ENCODE data around the gene CD163L1. TPM values are rescaled to one million over a fixed set of nuclear protein-coding genes. Genes with fewer than 3 reads are reported as not detected.

CD163L1 gene
- total and polyA plus RNA-seq, 2 of the 8 experiments (the other 6 are each of a cell fraction or from before 2014, with no cell fraction given), result 0.11 to 0.22 TPM

- Histone ChIP-seq H4K5ac (ENCODE audit: insufficient read length, low read depth, low read length) (no peak overlapping the region), H3K18ac (ENCODE audit: extremely low read depth, low read length) (no peak overlapping the region), H4K8ac (ENCODE audit: extremely low read depth, insufficient read depth, low read length) (no peak overlapping the region), H3K4me2 (ENCODE audit: insufficient read depth in 1 of 2, low read depth in 2 of 2, low read length in 2 of 2) (no peak overlapping the region), H4K20me1 (replicated peaks in 1 of 2; ENCODE audit: control insufficient read depth in 1 of 2, insufficient read depth in 2 of 2, low read length in 2 of 2) (no peaks in the 10 kb centered on the region), H3K79me2 (ENCODE audit: control insufficient read depth in 1 of 2, insufficient read depth in 2 of 2, low read length in 2 of 2) (no peaks in the 10 kb centered on the region), H3K4me1 (replicated peaks in 1 of 4; ENCODE audit: control insufficient read depth in 3 of 4, insufficient read depth in 4 of 4, low read length in 3 of 4) (peaks cover 0 to 3% (median under 1%) of the 10 kb centered on the region in 4 experiments; a peak in 3 of 7 replicates), H3K4ac (replicated peaks; ENCODE audit: insufficient read length, low read depth, low read length) (no peak overlapping the region), H2BK12ac (ENCODE audit: low read depth, low read length) (no peak overlapping the region), H2BK15ac (ENCODE audit: low read length) (no peak overlapping the region), H3K27me3 (replicated peaks in 1 of 4; ENCODE audit: control insufficient read depth in 3 of 4, extremely low read depth in 1 of 4, insufficient read depth in 3 of 4, low read length in 3 of 4) (no peaks in the 10 kb centered on the region; a peak in 1 of 7 replicates), H3K14ac (ENCODE audit: insufficient read length) (no peak overlapping the region), H3K23ac (ENCODE audit: insufficient read length) (no peak overlapping the region), H3K79me1 (ENCODE audit: low read depth, low read length) (no peaks in the 10 kb centered on the region), H2BK20ac (ENCODE audit: low read length) (no peak overlapping the region), H3K23me2 (ENCODE audit: low read depth, low read length) (no peaks in the 10 kb centered on the region), H2BK120ac (replicated peaks; ENCODE audit: low read depth, low read length) (no peak overlapping the region), H3K27ac (ENCODE audit: low read depth, low read length) (no peak overlapping the region), H3K36me3 (ENCODE audit: control insufficient read depth in 2 of 4, insufficient read depth in 4 of 4, low read length in 3 of 4) (no peaks in the 10 kb centered on the region), H4K91ac (replicated peaks; ENCODE audit: insufficient read length, low read length) (no peak overlapping the region), H3K4me3 (ENCODE audit: extremely low read depth in 1 of 4, insufficient read depth in 2 of 4, low read depth in 3 of 4, low read length in 4 of 4) (no peak overlapping the region), H3K56ac (replicated peaks; ENCODE audit: insufficient read length, low read depth, low read length) (no peak overlapping the region), H2BK5ac (ENCODE audit: low read depth, low read length) (no peak overlapping the region), H3K9me3 (ENCODE audit: insufficient read depth in 2 of 2, low read depth in 1 of 2, low read length in 1 of 2) (peaks cover 0 to 3% of the 10 kb centered on the region in 2 experiments; a peak in 1 of 4 replicates), H3K9ac (replicated peaks in 1 of 4; ENCODE audit: extremely low read depth in 1 of 4, low read depth in 3 of 4, low read length in 3 of 4) (no peak overlapping the region), H2AK5ac (ENCODE audit: low read depth, low read length) (no peak overlapping the region), H2AFZ (ENCODE audit: low read length) (no peak overlapping the region)
- CTCF ChIA-PET (ENCODE audit: partially characterized antibody), result interaction anchor here (0.6 kb wide), 1 partner anchor 141 kb away, joined by 3 read pairs; no protein-coding TSS in a partner anchor
- FAIRE-seq (no peak), DNase-seq (ENCODE audit: low read depth in 1 of 2, low spot score in 2 of 2) (no peak)
- POLR2A ChIA-PET (ENCODE audit: partially characterized antibody), result no interaction called here
- TF ChIP-seq RAD21 (IDR thresholded peaks at IDR 0.05 in 1 of 2, conservative IDR thresholded peaks at IDR 0.05 in 1 of 2; ENCODE audit: low read depth in 2 of 2, low read length in 2 of 2) (no peak), KDM1A (IDR thresholded peaks at IDR 0.05; ENCODE audit: borderline replicate concordance, low read length) (no peak), SIRT6 (IDR thresholded peaks at IDR 0.05; ENCODE audit: low read length) (no peak)
Measured at GRCh38 chr12:7434670-7435069, 9.3 kb downstream of the CD163L1 start.
